Activated CD4-positive, alpha-beta T cell treated with anti-CD3 and anti-CD28 coated beads for 24 hours (primary cell): Measurements from ENCODE around the gene DNAAF5.

ENCODE experiments used
- DNase-seq, 2 donors: peaks; one replicate each; pipeline ENCODE4 v3.0.0-alpha.2; 2020; ENCODE audit warnings: low read depth in 2 of 2

DNAAF5 gene

DNA sequence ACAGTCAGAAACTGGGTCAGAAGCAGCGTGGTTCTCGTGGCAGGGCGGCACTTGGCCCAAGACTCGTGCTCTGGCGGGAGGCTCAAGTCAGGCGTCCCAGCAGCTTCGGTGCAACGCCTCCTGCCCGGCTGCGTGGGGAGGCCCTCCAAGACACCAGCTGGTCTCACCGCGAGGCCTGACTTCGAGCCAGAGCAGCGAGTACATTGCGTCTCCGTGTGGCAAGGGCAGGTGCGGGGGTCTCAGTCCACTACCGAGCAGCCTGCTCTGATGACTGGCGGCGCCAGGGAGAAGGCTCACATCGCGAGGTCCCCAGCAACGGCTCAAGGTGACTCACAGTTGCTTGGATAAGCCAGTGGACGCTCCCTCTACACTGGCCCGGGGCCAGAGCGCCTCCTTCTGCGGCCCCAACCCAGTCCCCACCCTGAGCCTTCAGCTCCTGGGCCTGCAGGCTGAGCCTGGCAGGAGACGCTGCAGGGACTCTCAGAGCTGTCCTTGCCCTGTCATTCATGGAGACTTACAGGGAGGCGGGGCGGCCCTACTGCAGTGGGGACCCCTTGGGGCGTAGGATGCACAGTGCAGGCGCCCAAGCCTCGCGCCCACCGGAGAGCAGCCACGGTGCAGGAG is 42.5 kb downstream of the DNAAF5 start:
- no peak for DNase-seq

DNA sequence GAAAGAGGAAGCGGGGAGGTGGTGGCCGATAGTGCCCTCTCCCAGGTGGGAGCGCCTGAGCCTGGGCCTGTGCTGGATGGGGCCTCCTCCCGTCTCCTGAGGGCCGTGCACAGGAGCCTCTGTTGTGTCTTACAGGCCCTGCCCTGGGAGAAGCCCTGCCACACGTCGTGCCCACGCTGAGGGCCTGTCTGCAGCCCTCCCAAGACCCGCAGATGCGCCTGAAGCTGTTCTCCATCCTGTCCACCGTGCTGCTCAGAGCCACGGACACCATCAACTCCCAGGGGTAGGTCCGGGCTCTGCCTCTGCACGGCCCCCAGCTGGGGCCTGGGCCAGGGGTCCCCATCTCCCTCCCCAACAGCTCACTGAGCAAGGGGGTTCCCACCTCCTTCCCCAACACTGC is 43.8 kb downstream of the DNAAF5 start:
- DNase-seq: no peak

DNA sequence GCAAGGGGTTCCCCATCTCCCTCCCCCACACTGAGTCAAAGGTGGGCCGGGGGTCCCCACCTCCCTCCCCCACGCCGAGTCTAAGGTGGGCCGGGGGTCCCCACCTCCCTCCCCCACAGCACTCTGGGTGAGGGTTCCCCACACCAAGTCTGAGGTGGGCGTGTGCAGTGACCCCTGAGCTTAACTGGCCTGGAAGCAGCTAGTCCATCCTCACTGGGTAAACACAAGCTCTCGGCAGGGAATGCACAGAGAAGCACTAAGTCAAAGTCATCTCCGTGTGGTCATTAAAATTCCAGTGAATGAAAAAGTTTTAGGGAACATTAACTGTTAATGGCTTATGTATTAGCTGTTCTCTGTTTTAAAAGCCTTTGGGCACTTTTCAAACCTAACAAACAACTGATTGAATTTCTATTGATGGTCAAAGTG is 44.3 kb downstream of the DNAAF5 start:
- DNase-seq: no peak

DNA sequence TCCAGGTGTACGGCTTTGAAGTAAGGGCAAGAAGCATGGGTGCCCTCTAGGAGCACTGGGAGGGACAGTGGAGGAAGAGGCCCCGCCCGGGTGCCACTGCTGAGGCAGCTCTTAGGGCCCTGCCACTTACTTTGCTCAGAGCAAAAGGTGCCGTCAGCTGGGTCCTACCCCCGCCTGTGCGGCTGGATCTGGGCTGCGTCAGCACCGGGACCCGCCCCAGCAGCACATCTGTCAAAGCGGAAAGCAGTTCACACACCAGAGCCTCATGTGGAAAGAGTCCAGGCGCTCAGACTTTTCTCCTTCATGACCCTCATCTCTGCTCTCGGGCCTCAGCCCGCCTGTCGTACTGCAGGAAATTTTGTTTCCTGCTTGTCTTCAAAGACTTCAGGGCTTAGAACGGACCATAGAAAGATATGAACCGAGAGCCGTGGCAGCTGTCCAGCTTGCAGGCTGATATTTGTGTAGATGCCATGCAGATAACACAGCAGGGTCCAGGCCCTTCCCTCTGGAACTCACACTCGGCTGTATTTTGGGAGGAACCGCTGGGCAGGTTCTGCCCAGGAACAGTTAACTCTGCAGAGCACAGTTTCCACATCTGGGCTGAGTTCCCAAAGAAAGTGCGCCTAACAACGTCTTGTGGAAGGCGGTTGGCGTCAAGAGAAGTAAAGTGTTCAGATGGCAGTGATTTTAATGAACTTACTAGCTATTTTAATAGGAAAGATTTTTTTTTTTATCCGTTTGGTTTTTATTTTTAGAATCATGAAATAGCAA is 44.9 kb downstream of the DNAAF5 start:
- no peak for DNase-seq

DNA sequence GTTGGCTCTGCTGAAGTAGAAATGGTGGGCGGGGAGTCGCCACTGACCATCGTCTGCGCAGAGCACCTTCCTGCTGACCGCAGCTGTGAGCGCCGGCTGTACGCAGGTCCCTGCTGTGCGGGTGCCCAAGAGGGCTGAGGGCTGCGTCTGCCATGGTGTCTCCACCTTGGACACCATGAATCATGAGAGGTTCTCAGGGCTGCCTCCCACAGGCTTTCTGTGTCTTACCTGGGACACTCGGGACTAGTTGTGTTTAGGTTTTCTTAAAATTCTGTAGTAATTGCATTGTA is 45.5 kb downstream of the DNAAF5 start:
- DNase-seq: no peak

DNA sequence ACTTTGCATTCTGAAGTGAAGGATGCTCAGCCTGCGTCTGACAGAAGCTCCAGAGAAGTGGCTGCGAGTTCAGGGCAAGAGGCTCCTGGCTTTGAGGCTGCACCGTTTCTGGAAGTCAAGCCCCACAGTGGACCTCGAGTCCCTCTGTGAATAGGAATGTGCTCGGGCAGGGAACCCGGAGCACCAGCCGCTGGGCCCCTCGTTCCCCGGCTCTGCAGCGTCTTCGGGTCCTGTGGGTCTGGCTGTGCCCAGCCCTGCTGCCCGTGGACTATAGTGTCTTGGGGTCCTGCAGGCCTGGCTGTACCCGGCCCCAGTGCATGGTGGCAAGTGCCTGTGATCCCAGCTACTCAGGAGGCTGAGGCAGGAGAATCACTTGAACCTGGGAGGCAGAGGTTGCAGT is 45.9 kb downstream of the DNAAF5 start:
- no peak for DNase-seq

DNA sequence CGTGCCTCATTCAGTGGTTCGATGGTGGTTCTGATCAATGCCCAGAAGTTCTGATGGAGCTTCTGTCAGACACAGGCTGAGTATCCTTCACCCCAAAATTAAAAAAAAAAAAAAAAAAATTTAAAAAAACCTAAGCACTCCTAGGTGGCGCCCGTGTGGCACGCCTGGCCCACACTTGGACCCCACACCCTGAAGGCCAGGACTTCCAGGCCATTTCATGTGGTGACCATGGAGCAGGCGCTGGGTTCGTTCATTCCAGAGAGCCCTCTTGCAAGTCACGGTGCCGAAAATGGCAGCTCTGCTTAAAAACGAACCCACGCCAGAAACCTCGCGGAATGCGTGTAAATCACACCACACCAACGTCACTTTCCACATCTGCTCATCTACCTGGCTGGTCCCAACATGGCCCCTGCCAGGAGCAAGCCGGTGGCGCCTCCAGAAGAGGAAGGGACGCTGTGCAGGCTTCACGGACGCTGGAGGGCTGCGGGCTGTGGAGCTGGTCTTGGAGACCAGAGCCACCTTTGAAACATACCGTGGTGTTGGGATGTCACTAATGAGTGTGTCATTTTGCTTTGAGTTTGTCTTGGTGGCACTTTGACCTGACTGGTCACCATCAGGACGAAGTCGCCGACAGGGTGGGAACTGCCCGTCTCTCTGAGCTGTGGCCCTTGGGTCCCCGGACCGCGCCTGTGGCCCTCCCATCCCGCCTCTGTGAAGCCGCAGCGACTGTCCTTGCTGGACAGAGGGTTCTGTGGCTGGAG is 46.5 kb downstream of the DNAAF5 start:
- DNase-seq: no peak

DNA sequence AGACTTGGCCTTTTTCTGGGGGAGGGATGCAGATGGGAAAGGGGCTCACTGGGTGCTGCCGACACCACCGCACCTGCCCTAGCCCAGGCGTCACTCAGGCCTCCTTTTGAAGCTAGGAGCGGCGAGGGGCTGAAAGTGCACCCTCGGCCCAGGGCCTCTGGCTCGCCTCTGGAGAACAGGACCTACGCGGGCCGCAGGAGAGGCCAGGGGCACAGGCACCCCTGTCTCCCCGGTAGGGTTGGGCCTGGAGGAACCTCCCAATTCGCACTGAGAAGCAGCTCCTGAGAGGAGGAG is 47.1 kb downstream of the DNAAF5 start:
- no peak for DNase-seq

DNA sequence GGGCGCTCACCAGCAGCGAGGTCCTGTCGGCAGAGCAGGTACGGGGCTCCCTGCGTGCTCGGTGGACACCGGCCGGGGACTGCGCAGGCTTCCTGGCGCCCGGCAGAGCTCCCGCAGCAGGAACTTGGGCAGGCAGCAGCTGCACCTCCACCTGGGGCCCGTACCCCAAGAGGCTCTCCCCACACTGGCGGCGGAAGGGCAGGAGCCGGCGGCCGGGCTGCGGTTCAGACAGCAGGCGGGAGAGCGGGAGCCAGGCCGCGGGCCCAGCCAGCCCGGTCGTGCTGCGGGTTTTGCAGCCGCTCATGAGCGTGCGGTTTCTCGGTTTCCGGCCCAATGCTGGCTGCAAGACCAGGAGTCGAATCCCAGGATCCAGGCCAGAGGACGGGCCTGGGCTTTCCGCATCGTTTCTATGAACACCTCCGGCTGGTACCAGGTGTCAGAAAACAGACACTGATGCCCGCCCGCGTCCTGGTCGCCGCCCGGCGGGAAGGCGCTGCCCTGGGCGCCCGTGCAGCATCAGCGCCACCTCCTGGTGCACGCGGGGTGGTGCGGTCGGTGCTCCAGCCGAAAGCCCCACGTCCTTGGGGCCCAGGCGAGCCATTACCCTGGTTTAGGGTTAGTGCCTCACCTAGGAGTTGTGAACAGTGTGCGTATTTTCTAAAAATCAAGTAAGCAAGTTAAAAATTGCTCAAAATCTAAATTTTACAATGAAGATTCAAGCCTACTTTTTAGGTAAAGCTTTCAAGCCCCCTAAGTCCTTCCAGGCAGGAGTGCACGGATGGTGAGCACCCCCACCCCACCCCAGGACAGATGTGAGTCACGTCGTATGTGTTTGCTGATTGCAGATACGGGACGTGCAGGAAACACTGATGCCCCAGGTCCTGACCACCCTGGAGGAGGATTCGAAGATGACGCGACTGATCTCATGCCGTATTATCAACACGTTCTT is 47.9 kb downstream of the DNAAF5 start:
- peak; percentile 58 to 61 for DNase-seq

DNA sequence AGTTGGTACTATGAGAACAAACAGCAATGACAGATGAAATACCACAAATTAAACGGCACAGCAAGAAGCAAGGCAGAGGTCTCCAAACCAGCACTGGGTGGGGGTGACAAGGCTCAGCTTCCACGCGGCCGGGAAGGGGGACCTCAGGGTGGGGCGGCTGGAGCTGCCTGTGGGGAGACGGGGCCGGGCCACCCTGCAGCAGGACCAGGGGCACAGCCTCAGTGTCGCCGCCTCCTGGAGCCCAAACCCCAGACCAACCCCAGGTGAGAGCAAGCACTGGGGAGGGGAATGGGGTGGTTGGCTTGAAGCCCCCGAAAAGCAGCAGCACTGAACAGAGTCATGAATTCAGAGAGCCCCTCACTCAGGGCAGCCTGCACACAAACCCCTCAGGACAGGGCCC is 49.9 kb downstream of the DNAAF5 start:
- DNase-seq: no peak

DNA sequence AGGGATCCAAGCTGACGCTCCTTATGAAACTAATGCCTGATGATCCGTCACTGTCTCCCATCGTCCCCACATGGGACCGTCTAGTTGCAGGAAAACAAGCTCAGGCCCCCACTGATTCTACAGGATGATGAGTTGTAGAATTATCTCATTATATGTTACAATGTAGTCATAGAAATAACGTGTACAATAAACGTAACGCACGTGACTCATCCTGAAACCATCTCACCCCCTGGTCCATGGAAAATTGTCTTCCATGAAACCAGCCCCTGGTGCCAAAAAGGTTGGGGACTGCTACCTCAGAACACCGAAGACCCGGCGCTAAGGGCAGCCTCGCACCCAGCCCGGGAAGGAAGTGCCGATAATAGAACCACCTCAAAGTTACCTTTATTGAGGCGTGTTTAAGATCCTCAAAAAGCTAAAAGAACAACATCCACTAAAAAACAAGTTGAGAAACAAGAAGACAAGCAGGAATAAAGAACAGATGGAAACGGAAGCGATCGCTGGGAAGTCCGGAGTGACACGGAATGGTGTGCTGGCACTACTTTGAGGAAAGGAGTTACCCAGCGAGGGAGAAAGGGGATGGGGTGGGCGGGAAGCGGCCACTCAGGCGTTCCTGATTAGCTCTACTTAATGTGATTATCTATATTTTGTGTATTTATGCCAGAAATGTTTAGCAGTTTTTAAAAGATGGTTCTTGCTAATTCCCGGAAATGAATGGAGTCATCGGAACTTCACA is 50.7 kb downstream of the DNAAF5 start:
- DNase-seq: no peak

DNA sequence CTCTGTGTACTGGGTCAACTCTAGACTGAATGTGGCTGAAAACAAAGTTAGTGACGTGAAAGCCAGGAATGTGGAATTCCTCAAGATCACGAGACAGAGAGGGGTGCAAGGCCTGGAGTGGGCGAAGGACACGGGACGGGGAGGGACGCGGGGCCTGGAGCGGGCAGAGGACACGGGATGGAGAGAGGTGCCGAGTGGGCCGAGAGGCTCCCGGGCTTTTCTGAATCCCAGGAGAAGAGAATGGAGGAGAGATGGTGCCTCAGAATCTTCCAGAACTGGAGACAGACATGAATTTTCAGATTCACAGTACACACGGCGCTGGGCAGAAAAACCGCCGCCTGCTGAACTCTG is 51.2 kb downstream of the DNAAF5 start:
- no peak for DNase-seq

DNA sequence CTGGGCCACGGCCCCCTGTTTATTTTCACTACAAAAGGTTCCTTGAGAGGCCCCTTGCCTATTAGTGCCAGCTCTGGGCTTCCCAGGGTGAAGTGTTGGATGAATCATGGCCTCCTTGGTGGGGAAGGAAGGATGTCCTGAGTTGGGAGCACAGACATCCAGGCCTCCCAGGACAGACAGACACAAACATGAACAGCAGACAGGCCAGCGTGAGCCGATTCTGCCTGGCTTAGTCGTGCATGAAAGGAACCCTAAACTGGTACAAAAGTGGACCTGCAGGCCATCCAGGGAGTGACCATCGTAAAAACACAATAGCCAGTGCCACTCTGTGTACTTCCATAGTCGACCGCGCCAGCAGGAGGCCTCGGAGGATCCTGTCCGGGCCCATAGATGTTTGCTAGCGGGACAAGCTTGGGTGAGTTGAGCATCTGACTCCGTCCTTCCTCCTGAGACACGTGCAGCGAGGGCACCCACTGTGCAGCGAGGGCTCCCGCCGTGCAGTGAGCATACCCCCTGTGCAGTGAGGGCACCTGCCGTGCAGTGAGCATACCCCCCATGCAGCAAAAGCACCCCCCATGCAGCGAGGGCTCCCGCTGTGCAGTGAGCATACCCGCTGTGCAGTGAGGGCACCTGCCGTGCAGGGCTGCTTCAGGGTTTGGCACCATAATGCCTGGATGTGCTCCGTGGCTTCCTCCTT is 51.9 kb downstream of the DNAAF5 start:
- no peak for DNase-seq

DNA sequence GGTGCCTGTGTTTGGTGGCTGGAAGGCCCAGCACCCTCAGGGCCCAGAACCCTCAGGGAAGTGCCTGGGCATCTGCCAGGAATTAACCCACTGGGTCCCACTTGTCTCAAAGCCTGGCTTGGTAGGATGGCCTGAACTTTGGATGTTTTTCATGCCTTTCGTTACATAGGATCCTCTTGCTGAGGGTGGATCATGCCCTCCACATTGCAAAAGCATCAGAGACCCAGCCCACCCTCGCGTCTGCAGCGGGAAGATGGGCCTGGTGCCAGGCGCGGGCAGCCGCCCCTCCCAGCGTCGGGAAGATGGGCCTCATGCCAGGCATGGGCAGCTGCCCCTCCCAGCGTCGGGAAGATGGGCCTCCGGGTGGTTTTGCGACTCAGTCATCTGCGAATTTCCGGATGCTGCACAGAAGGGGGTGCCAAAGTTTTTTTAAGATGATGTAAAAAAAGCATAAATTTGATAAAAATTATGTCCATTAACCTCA is 52.5 kb downstream of the DNAAF5 start:
- no peak for DNase-seq

DNA sequence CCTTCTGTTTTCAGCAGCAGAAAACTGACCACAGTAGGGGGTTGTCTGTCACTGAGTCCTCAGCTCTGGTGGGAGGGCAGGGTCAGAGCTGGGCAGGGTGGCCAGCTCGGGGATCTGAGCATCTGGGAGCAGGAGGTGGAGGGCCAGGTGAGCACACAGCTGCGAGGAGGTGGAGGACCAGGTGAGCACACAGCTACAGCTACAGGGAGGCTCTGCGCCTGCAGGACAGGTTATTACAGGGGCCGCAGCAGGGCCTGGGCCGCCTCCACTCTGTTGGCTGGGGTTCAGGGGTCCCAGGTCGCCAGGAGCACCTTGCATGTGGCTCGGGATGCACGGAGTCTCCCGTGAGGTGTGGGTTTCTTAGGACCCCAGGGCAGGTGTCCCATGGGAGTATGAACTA is 53.0 kb downstream of the DNAAF5 start:
- no peak for DNase-seq

DNA sequence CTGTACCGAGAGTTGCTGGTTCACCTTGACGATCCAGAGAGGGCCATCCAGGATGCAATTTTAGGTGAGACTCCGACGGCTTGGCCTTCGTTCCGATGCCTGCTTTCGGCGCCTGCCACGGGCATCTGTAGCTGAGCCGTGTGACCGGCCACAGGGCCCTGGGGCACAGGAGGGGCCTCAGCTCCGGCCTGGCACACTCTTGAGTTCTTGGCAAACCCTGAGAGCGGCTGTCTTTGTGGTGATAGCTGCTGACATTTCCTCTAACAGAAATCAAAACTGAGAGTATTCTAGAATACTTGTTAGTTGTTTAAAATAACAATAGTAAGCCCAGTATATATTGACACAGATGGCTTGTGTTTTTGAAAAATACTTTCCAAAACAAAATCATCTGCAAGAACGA is 53.6 kb downstream of the DNAAF5 start:
- DNase-seq: no peak

DNA sequence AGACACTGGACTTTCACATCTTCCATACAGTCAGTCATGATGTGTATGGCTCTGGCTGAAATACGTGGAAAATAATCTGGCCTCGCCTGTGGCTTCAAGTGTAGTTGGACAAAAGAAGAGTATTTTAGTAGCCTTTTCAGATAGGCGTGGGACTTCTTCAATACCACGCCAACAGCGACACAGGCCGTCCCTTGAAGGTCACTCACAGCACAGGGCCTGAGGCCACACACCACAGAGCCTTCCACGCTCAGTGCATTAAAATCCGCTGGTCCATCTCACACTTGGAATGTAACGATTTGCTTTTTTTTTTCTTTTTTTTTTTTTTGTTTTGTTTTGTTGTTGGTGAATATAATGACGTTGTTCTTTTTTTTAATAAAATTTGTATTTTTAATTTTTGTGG is 54.0 kb downstream of the DNAAF5 start:
- DNase-seq: no peak

DNA sequence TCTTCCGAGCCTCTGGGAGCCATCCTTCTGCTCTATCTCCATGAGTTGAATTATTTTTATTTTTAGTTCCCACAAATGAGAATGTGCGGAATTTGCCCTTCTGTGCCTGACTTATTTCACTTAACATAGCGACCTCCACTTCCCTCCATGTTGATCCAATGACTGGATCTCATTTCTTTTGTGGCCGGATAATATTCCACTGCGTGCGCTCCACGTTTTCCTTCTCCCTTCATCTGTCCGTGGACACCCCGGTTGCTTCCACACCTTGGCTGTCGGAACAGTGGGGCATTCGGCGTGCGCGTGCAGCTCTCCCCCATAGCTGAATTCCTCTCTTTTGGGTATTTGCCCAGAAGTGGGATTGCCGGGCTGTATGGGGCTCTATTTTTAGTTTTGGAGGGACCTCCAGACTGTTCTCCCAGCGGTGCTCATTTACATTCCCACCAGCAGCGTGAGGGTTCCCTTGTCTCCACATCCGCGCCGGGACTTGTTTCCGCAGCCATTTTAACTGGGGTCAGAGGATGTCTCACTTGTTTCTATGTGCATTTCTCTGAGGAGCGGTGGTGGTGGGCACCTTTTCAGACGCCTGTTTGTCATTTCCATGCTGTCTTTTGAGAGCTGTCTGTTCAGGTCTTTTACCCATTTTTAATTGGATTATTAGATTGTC is 54.8 kb downstream of the DNAAF5 start:
- no peak for DNase-seq

DNA sequence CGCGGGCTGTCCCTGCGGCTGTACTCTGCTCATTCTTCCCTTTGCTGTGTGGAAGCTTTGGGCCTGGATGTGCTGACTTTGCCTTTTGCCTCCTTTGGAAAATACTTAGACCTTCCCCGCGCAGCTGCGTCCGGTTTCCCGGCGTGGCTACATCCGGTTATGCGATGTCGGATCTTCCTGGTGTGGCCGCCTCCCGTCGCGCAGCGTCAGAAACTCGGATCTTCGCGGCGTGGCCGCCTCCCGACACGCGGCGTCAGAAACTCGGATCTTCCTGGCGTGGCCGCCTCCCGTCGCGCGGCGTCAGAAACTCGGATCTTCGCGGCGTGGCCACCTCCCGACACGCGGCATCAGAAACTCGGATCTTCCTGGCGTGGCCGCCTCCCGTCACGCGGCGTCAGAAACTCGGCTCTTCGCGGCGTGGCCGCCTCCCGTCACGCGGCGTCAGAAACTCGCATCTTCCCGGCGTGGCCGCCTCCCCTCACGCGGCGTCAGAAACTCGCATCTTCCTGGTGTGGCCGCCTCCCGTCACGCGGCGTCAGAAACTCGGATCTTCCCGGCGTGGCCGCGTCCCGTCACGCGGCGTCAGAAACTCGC is 55.5 kb downstream of the DNAAF5 start:
- no peak for DNase-seq
